Hypothalamus (tissue), 51 donors: Measurements from ENCODE around the gene AP2A1.

ENCODE experiments used
- DNase-seq, 51 donors: peaks; one replicate each; lab custom pipeline; 2025; lab: John Stamatoyannopoulos, UW

The AP2A1 gene

DNA sequence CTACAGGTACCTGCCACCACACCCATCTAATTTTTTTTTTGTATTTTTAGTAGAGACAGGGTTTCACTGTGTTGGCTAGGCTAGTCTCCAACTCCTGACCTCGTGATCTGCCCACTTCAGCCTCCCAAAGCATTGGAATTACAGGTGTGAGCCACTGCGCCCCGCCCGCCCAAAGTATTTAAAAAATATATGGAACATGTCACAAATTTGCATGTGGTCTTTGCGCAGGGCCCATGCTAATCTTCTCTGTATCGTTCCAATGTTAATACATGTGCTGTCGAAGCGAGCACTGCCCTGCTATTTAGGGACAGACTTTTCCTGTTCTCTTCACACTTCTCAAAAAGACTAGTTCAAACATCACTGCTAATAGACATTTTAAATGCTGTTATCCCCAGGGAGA is 2.5 kb upstream of the AP2A1 start:
- no peak for DNase-seq

DNA sequence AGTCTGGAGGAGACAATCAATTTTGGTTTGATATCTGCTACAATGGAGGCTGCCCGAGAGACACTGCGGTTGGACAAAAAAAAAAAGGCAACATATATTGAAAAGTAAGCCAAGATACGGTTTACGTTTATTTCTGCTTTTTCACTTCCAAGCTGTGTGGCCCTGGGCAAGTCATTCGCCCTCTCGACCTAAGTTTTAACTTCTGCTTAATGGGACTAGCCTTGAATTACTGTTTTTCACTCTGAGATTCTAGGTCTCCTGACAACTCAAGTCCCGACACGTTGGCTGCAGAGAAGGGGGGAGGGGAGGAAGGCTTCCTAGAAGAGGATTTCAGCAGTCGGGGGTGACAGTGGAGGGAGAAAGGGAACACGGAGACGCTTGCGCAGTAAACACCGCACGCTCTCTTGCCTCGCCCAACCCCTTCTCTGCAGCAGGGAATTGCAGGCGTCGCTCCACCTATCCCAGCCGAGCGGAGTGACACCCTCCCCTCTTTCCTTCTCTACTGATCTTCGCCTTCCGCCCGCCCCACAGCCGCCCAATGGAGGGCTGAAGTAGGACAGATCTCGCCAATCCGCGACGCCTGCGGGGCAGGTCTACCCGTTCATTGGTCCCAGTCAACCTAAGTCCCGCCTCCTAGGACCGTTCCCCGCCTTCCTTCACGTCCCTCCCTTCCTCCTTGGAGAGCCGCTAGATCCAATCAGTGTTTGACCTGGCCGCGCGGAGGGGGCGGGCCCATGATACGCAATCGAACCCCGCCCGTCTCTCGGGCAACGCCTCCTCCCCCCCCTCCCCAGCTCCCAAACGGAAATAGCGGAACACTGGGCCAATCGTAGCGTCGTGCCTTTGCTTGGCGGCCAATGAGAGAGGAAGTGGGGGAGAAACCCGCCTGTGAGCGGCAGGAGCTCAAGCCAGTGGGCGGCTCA is 533 bp upstream of the AP2A1 start:
- DNase-seq, result peak; percentile 78 to 100 (median 99)

DNA sequence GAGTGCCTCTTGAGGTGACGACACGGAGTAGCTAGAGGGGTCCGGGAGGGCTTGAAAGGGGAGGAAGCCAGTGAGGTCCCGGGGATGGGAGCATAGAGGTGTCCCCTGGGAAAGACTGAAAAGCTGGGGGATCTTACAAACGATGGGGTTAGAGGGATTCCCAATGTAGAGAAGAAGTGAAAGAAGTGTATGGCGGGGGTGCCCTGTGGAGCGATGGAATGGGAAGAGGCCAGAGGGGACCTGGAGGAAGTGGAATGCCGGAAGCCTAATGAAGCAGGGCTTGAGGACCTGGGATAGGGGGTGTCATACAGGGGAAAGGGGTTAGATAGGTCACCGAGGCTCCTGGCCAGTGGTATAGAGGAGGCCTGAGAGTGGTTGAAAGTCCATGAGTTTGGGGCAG is 580 bp downstream of the AP2A1 start:
- no peak for DNase-seq

GRCh38 chr19:49767967-49768581 is 1.3 kb downstream of the AP2A1 start:
- DNase-seq, result no peak

GRCh38 chr19:49770529-49770928 is 3.7 kb downstream of the AP2A1 start:
- DNase-seq, result no peak

DNA sequence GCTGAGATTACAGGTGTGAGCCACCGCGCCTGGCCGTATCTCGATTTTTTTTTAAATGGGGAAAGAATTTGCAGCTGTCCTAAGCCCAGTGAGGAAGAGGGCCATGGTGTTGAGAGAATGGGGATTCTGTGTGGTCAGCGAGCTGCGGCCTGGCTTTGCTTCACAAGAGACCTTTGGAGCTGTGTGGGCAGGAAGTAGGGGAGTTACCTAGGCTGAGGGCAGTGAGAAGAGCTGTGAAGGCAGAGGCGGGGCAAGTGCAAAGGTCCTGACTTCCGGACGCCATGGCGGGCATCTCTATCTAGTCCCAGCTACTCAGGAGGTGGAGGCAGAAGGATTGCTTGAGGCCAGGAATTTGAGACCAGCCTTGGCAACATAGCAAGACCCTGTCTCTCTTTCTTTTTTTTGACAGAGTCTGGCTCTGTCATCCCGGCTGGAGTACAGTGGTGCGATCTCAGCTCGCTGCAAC is 4.9 kb downstream of the AP2A1 start:
- DNase-seq, result no peak

- no peak for DNase-seq
Observed at GRCh38 chr19:49772850-49773432, 6.1 kb downstream of the AP2A1 start.

- peak in 4 of 51 donors; percentile 10 to 24 (median 19) for DNase-seq
Observed at GRCh38 chr19:49773663-49774350, 7.0 kb downstream of the AP2A1 start.

DNA sequence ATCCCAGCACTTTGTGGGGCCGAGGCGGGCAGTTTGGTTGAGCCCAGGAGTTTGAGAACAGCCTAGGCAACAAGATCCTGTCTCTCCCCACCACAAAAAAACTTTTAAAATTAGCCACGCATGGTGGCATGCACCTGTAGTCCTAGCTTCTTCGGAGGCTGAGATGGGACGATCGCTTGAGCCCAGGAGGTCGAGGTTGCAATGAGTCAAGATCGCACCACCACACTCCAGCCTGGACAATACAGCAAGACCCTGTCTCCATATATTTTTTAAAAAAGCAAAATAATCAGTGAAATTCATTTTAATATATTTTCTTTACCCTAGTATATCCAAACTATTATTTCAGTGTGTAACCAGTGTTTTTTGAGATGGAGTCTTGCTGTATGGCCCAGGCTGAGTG is 8.2 kb downstream of the AP2A1 start:
- DNase-seq, result no peak

DNA sequence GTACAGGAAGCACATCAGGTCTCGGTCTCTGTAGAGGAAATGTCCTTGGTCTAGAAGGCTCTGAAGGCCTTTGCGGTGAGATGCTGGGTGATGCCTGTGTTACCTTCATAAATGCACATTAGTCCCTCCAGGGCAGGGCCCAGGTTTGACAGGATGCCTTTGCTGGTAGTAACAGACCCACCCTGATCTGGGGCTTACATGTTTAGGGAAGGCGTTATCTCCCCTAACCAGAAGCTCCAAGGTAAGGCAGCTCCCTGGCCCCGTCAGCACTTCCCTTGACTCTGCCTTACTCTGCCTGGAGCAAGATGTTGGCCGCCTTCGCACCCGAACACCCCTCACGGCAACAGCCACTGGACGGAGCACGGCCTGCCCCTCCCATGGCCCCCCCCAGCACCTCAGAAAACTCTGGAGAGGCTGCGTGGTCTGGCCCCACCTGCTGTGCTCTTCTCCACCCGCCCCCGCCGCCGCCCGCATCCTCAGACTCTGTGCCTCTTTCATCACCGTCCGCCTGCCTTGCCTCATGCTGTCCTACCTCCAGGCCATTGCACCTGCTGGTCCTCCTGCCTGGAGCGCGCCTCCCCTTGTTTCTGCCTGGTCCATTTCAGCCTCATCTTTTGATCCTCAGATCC is 9.1 kb downstream of the AP2A1 start:
- no peak for DNase-seq

- DNase-seq, result no peak
Observed at GRCh38 chr19:49776371-49776764, 9.6 kb downstream of the AP2A1 start.

DNA sequence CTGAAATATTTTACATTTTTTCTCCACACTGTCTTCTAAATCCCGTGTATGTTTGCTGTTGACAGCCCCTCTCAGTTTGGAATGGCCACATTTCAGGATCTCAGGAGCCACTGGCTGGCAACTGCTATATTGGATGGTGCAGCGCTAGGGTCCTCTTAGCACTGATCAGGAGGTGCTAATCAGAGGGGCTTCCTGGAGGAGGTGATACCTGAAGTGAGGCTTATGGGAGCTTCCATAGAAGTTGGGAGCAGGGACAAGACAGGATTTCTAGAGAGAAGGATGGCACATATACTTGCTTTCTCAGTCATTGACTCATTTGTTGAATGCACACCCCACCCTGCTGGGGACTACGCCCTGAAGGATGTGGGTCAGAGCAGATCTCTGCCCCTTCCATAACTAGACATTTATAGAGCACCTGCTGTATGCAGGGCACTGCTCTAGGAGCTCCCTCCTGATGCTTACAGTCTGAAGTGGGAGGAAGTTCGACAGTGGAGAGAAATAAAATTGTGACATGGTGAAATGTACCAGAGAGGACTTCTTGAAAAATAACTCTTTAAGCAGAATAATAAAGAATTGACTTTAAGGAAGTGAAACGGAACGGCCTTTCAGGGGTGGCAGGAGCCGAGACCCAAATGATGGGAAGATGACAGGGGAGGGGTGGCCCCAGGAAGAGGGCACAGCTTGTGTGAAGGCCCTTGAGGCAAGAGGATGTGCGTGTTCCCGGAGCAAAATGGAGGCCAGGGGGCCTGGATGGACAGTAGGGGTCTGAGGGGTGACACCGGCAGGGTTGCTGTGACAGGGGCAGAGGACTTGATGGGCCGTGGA is 13.1 kb downstream of the AP2A1 start:
- DNase-seq, result no peak

DNA sequence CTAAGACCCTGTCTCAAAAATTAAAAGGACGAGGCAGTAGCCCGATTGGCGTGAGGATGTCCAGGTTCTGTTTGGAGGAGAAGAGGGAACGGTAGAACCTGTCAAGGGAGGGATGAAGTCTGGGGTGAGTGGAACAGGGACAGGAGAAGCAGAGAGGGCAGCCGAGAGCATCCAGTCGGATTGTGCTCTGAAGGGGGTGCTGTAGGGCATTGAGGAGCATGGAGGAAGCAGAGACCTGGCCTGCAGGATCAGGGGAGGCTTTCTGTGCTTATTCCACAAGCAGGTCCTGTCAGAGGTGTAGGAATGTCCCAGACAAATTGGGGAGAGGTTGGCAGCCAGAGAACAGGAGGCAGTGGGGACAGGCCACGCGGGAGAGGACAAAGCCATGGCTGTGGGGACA is 14.1 kb downstream of the AP2A1 start:
- DNase-seq, result no peak

GRCh38 chr19:49781394-49781793 is 14.6 kb downstream of the AP2A1 start:
- no peak for DNase-seq

DNA sequence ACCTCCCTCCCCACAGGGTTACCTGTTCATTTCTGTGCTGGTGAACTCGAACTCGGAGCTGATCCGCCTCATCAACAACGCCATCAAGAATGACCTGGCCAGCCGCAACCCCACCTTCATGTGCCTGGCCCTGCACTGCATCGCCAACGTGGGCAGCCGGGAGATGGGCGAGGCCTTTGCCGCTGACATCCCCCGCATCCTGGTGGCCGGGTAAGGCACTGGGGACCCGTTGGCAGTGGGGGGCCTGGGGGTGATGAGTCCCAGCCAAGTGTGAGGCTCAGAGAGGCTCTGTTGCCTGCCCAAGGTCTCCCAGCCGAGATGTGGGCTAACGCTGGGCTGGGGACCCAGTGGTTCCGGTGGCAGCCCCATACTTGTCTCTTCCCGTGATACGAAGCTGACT is 15.7 kb downstream of the AP2A1 start:
- DNase-seq, result no peak

- no peak for DNase-seq
Observed at GRCh38 chr19:49786376-49786820, 19.6 kb downstream of the AP2A1 start.

DNA sequence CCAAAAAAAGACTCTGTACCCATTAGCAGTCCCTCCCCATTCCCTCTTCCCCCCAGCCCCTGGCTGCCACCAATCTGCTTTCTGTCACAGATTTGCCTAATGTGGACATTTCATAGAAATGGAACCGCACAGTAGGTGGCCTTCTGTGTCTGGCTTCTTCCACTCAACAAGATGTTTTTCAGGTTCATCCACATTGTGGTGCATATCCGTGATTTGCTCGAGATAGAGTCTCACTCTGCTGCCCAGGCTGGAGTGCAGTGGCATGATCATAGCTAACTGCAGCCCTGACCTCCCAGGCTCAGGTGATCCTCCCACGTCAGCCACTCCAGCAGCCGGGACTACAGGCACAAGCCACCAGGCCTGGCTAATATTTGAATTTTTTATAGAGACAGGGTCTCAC is 20.9 kb downstream of the AP2A1 start:
- DNase-seq, result no peak

DNA sequence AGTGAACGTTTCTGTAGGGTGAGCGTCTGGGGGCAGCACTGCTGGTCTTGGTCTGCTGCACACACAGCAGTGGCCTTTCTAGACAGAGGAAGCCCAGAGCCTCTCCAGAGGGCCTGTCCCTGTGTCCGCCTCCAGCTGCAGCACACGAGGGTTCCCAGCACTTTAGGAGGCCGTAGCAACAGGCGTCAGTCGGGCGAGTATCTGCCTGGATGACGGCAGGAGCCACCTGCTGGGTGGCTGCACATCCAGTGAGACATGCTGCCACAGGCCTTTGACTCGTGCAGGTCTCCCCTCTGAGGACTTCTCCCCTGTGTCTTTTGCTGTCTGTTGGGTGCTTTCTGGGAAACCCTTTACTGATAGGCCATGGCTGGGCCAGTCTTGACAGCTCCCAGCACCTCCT is 22.1 kb downstream of the AP2A1 start:
- no peak for DNase-seq

DNA sequence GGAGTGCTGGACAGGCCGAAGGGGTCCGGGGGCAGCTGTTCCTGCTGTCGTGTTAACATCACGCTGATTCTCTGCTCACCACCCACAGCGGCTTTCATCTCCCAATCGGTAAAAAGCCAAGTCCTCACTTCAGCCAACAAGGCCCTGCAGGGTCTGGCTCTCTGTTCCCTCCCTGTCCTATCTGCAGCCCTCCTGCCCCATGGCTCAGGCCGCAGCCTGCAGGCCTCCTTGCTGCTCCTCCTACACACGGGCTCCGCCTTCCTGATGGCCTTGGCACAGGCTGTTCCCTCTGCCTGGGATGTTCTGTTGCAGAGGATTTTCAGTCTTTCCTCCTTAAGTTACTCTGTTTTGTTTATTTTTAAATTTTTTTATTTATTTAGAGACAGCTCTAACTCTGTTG is 24.1 kb downstream of the AP2A1 start:
- no peak for DNase-seq
